ENCODE results near the gene DAAM2. TPM values are rescaled to one million over a fixed set of nuclear protein-coding genes. Genes with fewer than 3 reads are reported as not detected.

DAAM2 gene
- total and polyA plus RNA-seq, 2 of the 8 experiments (the other 6 are each of a cell fraction or from before 2014, with no cell fraction given): 1.5 to 2.9 TPM

- TF ChIP-seq BRCA1 (IDR thresholded peaks at IDR 0.05; ENCODE audit: low read depth, low read length) (no peak), FOSL1 (IDR thresholded peaks at IDR 0.05; ENCODE audit: insufficient read depth, low read depth, low read length) (no peak), YY1 (IDR thresholded peaks at IDR 0.05; ENCODE audit: low read depth, low read length) (no peak), POU5F1 (IDR thresholded peaks at IDR 0.05; ENCODE audit: low read depth, low read length) (no peak)
These were observed 140.3 kb downstream of the DAAM2 start (continued) for GRCh38 chr6:39932386-39932910.
